Lower lobe of right lung (tissue), 2 donors: ENCODE data around the gene STAT3. TPM values are rescaled to one million over a fixed set of nuclear protein-coding genes. Genes with fewer than 3 reads are reported as not detected.

Source experiments
- ATAC-seq, 2 donors: fragments of 200-7000 bp; cut with Tn5 transposase; one replicate each; pipeline ENCODE4 v1.9.1; 2020 to 2022; ENCODE audit warnings: mild to moderate bottlenecking in 2 of 2, moderate library complexity in 2 of 2
- DNase-seq: peaks from one replicate; pipeline ENCODE4 v3.0.0-alpha.2; 2020
- H3K27ac ChIP-seq: fragments of 200-600 bp; one replicate; pipeline ENCODE4 v1.8.0; 2022
- H3K27me3 ChIP-seq: fragments of 200-600 bp; one replicate; pipeline ENCODE4 v1.8.0; 2022; ENCODE audit warnings: low read depth
- H3K36me3 ChIP-seq: fragments of 200-600 bp; one replicate; pipeline ENCODE4 v1.8.0; 2022; ENCODE audit warnings: mild to moderate bottlenecking
- H3K4me1 ChIP-seq: fragments of 200-600 bp; one replicate; pipeline ENCODE4 v1.8.0; 2022
- H3K4me3 ChIP-seq: fragments of 200-600 bp; one replicate; pipeline ENCODE4 v1.8.0; 2022; ENCODE audit warnings: mild to moderate bottlenecking
- H3K9me3 ChIP-seq: fragments of 200-600 bp; one replicate; pipeline ENCODE4 v1.8.0; 2022
- CTCF ChIP-seq: fragments of 200-600 bp; IDR thresholded peaks from one replicate; pipeline ENCODE4 v1.8.0; 2022; ENCODE audit warnings: antibody characterized with exemption, mild to moderate bottlenecking
- intact Hi-C: fragments of 100-400 bp; cut with DNase I; formaldehyde crosslinking; loops from one replicate; pipeline ENCODE4 v1.11.0; 2022
- total RNA-seq: library from RNA; stranded (reverse); fragmentation: NEBNext Ultra II Directional; extraction: Animal tissue kit (Norgen Biotek cat#: 25700); gene quantifications from one replicate; pipeline ENCODE4 v1.2.1, GENCODE V29; 2021
- donor health status: DM: no; HTN: yes; CAD: no; lungs with severe emphysema.

STAT3 gene
- total RNA-seq, 1 donor from 2014 or later, result 278 TPM

- Histone ChIP-seq H3K4me1 (peaks cover 92% of the 10 kb centered on the region), H3K9me3 (no peaks in the 10 kb centered on the region), H3K27me3 (no peaks in the 10 kb centered on the region), H3K36me3 (peaks cover 35% of the 10 kb centered on the region), H3K27ac (peak overlapping the region; percentile 61), H3K4me3 (peak overlapping the region; percentile 29)
- intact Hi-C loops, result loop anchor here (5.0 kb wide), 1 partner anchor 84 kb away; no protein-coding TSS in a partner anchor
- no peak for ATAC-seq
- no peak for DNase-seq
- no peak for TF ChIP-seq CTCF
Observed at GRCh38 chr17:42406615-42407288, 18.5 kb upstream of the STAT3 start.

GRCh38 chr17:42405963-42406495, 17.8 kb upstream of the STAT3 start:
- peak overlapping the region; percentile 29 for H3K4me3 ChIP-seq
- DNase-seq (peak; percentile 90), ATAC-seq (peak; percentile 78 to 81)
- intact Hi-C loops, result loop anchor here (5.0 kb wide), 1 partner anchor 84 kb away; no protein-coding TSS in a partner anchor
- TF ChIP-seq CTCF, result peak; percentile 88
- peaks cover 85% of the 10 kb centered on the region for H3K4me1 ChIP-seq
- H3K27ac ChIP-seq, result peak overlapping the region; percentile 61
- no peaks in the 10 kb centered on the region for H3K27me3 ChIP-seq
- no peaks in the 10 kb centered on the region for H3K9me3 ChIP-seq
- H3K36me3 ChIP-seq, result peaks cover 34% of the 10 kb centered on the region

GRCh38 chr17:42405076-42405475, 16.8 kb upstream of the STAT3 start:
- intact Hi-C loops, result loop anchor here (5.0 kb wide), 1 partner anchor 83 kb away; no protein-coding TSS in a partner anchor
- H3K27me3 ChIP-seq, result no peaks in the 10 kb centered on the region
- TF ChIP-seq CTCF, result no peak
- no peak overlapping the region for H3K27ac ChIP-seq
- no peak overlapping the region for H3K4me3 ChIP-seq
- peaks cover 77% of the 10 kb centered on the region for H3K4me1 ChIP-seq
- H3K9me3 ChIP-seq, result no peaks in the 10 kb centered on the region
- H3K36me3 ChIP-seq, result peaks cover 34% of the 10 kb centered on the region
- ATAC-seq (no peak), DNase-seq (no peak)

GRCh38 chr17:42404326-42405055, 16.2 kb upstream of the STAT3 start:
- Histone ChIP-seq H3K4me3 (no peak overlapping the region), H3K27ac (peak overlapping the region; percentile 31), H3K27me3 (no peaks in the 10 kb centered on the region), H3K9me3 (no peaks in the 10 kb centered on the region), H3K36me3 (peaks cover 34% of the 10 kb centered on the region), H3K4me1 (peaks cover 78% of the 10 kb centered on the region)
- DNase-seq, result no peak
- no peak for ATAC-seq
- intact Hi-C loops, result loop anchor here (5.0 kb wide), 1 partner anchor 82 kb away; no protein-coding TSS in a partner anchor
- TF ChIP-seq CTCF, result no peak

GRCh38 chr17:42403150-42403549, 14.9 kb upstream of the STAT3 start:
- Histone ChIP-seq H3K4me3 (no peak overlapping the region), H3K27me3 (no peaks in the 10 kb centered on the region), H3K27ac (peak overlapping the region; percentile 31), H3K36me3 (peaks cover 34% of the 10 kb centered on the region), H3K9me3 (no peaks in the 10 kb centered on the region), H3K4me1 (peaks cover 74% of the 10 kb centered on the region)
- intact Hi-C loops, result no loop called here
- DNase-seq, result no peak
- no peak for TF ChIP-seq CTCF
- ATAC-seq, result no peak
